Stimulated activated CD8-positive, alpha-beta memory T cell treated with anti-CD3 and anti-CD28 coated beads, Interleukin-7, amount 100 ng/mL, for 1 hour (primary cell): ENCODE measurements around the gene GANAB.
A peak's percentile ranks its signal among the peaks of the same experiment; 100 is the strongest.
"Not testable (repeated sequence)": the region's sequence is repeated elsewhere in the genome, so short reads cannot be mapped to it uniquely, and the experiment has no call there.

Experiments used
- DNase-seq, 2 donors: peaks; one replicate each; pipeline ENCODE4 v3.0.0-alpha.2; 2020; ENCODE audit warnings: low read depth in 2 of 2

The GANAB gene

DNA sequence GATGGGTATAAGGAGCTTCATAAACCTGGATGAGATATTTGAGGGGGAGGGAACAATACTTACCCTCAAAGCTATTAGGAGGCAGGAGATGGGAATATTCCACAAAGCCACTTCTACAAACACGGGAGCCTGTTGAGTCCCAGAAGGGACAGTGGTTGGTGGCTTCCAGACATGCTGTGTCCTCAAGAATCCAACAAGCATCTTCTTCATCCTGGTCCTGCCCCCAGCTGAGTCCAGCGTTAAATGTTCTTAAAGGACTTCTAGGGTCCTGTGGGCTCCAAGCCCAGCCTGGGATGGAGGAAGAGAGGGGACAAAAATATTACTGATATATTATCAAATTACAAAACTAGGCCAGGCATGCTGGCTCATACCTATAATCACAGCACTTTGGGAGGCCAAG is 21.0 kb upstream of the GANAB start:
- no peak for DNase-seq

DNA sequence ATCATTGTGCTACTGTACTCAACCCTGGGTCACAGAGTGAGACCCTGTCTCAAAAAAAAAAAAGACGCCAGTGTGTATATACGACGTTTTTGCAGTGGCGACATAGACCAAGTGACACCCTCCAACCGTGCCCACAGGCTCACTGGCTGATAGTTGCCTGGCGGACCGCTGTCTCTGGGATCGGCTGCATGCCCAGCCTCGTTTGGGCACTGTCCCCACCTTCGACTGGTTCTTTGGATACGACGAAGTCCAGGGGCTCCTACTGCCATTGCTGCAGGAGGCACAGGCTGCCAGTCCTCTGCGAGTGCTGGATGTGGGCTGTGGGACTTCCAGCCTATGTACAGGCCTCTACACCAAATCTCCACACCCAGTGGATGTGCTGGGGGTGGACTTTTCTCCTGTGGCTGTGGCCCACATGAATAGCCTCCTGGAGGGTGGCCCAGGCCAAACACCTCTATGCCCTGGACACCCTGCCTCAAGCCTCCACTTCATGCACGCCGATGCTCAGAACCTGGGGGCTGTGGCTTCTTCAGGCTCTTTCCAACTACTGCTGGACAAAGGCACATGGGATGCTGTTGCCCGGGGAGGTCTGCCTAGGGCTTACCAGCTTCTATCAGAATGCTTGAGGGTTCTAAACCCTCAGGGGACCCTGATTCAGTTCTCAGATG is 20.0 kb upstream of the GANAB start:
- no peak for DNase-seq

DNA sequence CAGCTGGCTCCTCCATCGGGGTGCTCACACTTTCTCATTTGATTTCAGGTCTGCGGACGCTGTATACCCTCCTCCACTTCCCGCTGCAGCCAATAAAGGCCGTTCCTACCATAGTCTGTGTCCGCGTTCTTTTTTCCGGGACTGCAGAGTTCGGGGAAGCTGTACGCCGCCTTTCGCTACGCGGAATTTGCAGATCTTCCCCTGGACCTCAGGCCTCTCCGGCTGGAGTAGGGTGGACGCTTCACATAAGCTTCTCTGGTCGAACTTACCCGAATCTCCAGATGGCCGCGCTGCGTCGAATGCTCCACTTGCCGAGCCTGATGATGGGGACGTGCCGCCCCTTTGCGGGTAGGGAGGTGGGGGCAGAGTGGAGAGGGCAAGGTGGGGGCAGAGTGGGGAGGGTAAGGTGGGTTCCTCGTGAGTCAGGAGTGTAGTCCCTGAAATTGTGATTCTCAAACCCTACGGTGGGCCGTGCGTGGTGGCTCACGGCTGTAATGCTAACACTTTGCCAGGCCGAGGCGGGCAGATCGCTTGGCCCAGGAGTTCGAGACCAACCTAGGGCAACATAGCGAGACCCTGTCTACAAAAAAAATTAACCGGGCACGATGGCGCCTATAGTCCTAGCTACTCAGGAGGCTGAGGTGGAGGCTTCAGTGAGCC is 19.3 kb upstream of the GANAB start:
- DNase-seq = peak in 1 of 2 donors; percentile 43

GRCh38 chr11:62665075-62665598 is 18.7 kb upstream of the GANAB start, which contains the start of the genes C11orf98 and CSKMT:
C11orf98 (minus strand) TSS chr11:62665210; CDS start chr11:62665169, 41 bp downstream.
CSKMT (plus strand) TSS chr11:62665312; CDS start chr11:62665880, 568 bp downstream.
- peak; percentile 89 to 94 for DNase-seq

GRCh38 chr11:62664405-62665074 is 18.1 kb upstream of the GANAB start:
- DNase-seq = peak in 1 of 2 donors; percentile 23

DNA sequence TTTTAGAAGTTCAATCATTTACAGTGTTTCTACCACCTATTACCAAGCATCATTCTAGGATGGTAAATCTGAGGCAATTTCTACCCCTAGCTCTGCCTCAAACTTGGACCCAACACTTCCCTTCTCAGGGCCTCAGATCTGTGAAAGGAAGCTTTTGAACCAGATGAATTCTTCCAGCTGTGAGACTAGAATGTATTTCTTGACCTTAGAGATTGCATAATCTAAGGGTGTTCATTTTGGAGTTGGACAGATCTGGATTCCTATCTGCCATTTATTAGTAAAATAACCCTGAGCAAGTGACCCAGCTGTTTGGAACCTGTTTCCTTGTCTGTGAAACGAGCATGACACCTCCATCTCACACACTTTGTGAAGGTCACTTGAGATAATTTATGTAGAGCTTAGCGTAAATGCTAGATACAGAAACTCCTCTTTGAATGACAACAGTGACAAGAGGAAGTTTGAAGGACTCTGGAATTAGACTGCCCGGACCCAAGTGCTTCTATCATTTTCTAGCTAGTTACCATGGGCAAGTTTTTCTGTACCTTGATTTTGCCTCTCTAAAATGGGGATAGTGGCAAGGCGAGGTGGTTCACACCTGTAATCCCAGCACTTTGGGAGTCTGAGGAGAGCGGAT is 10.5 kb upstream of the GANAB start:
- no peak for DNase-seq

DNA sequence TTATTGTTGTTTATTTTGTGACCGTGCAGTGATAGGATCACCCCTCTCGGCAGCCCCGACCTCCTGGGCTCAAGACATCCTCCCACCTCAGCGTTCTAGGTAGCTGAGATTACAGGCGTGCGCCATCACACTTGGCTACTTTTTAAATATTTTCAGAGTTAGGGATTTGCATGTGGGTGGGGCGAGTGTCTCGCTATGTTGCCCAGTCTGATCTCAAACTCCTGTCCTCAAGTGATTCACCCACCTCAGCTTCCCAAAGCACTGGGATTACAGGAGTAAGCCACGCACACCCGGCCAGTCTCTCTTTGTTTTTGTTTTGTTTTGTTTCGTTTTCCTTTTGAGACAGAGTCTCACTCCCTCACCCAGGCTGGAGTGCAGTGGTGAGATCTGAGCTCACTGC is 7.9 kb upstream of the GANAB start:
- no peak for DNase-seq

DNA sequence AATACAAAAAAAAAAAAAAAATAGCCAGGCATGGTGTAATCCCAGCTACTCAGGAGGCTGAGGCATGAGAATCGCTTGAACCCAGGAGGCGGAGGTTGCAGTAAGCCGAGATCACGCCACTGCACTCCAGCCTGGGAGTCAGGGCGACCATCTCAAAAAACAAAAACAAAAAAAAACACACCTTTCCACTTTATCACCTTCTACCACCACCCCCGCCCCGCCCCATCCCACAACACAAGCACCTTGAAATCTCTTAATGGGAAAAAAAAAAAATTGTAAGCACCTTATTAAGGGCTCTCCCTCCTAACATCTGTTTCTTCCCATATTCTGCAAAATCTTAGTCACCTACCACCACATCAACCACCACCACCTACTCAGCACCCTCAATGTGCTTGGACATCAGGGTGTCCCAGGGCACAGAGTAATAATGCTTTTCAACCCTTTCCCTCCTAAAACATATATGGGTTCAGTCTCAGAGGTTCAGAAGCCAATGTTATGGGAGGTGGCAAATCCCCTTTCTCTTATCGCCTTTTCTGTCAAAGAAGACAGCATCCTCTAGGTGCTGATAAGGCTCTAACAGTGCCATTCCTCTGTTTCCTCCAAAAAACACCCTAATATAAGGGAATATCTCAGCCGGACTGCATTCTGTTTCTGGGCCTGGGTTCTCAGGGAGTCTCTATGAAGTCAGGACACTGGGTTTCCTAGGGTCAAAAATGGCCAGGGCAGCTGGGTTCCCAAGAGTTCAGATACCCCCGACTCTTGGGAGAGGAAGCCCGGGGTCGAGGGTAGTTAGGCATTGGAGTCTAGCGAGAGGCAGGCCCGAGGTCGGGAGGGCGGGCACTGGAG is 6.0 kb upstream of the GANAB start:
- DNase-seq = no peak

DNA sequence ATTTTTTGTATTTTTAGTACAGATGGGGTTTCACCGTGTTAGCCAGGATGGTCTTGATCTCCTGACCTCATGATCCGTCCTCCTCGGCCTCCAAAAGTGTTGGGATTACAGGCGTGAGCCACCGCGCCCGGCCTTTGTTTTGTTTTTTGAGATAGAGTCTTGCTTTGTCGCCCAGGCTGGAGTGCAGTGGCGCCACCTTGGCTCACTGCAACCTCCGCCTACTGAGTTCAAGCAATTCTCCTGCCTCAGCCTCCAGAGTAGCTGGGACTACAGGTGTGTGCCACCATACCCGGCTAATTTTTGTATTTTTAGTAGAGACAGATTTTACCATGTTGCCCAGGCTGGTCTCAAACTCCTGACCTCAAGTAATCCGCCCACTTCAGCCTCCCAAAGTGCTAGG is 3.9 kb upstream of the GANAB start:
- not testable (repeated sequence) for DNase-seq

GRCh38 chr11:62649486-62649885 is 3.1 kb upstream of the GANAB start:
- DNase-seq = no peak

DNA sequence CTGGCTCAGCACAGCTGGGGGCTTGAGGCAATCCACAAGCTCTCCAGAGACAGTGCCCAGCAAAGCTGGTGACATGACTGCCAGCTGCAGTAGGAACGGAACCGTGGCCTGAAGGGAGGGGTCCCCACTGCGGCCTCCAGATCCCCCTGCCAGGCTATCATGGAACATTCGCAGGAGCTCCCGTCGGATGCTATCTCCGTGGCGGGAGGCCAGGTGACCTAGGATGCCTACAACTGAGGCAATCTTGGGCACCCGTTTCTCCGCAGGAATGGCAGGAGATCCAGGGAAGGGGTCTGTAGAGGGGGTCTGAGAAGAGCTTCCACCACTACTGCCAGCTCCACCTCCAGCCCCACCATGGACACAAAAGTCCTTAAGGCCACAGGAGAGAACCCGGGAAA is 2.6 kb upstream of the GANAB start:
- no peak for DNase-seq

DNA sequence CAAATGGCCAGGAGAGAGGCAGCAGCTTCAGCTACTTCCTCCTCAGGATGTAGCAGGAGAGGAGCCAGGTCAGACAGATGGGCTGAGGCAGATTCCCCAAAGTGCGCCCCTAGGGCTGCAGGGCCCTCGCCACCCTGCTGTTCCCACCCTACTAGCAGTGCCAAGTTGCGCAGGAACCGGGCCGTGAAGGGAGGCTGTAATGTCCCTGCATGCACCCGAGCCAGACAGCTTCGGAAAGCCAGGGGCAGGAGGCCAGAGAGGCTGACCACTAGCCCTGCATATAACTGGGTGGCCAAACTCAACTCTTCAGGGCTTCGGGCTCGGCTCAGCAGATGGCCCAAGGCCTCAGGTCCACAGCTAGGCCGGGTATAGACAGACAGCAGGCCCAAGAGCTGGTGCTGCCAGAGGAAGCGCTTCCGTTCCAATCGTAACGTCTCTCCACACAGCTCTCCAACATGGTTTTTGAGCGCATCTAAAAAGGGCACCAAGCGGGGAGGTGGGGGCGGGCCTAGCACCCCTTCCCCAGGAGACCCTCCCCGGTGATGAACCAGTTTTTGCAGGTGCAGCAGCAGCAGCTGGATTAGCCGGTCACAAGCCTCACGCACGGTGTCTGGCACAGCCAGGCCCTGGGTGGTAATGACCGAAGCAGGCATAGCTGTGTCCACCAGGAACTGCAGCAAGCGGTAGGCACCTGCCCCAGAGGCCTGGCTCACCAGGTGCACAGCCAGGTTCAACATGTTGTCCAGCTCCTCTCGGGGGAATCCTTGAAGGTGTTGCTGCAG is 2.0 kb upstream of the GANAB start:
- no peak for DNase-seq

DNA sequence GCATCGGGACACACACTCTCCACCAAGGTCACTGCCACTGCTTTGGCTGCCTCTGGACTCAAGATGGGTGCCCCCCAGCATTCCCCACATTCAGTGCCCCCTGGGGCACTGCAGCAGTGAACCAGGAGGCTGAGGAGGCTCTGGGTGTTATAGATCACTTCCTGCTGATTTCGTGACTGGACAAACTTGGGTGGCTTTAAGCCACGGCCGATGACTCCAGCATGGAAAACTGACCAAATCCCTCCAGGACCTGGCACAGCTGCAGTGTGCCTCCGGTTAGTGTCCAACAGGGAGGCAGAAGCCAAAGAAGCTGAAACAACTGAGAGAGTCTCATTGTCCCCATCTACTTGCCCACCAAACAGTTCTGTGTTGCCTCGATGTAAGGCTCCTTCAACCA is 1.2 kb upstream of the GANAB start:
- no peak for DNase-seq

DNA sequence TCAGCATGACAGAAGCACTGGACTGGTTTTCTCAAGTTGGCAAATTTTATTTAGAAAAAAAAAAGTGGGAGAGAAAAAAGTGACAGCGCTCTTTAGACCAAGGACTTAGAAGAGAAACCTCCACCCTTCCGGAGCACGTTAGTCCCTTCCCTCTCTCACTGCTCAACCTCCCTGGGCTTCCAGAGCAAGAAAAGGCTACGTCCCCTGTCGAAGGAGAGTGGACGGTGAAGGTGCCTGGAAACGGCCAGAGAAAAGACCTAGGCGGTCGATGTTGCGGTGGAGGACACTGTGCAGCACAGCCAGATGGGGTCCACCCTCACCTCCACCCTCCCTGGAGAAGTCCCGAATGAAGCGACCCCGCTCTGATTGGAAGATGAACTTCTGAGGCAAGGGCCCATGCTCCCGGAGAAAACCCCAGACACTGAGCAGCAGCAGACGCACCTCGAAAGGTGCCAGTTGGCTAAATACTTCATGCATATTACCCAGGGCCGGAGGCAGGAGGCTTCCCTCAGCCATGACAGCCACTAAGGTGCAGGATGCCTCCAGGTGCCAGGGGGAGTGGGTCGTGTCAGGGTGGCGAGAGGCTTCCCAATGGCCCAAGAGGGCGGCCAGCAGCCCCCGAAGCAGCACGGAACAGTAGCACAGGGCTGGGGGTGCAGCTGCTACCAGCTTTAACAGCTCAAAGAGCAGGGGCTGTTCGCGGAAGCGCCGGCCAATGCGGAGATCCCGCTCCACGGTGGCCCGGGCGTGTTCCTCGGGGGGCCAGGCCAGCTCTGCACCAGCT is 604 bp upstream of the GANAB start:
- DNase-seq = no peak

DNA sequence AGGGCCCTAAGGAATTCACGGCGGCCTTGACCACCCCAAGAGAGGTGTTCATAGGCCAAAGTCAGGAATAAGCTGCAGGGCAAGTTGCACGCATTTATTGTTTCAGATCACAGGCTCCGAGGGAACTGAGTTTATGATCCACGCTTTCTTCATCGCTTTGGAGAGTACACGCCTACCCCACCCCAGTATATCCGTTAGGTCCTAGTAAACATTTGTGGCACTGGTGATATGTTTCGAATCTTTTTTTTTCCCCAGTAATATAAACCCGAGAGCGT is 805 bp downstream of the GANAB start:
- DNase-seq = no peak

GRCh38 chr11:62644220-62644619 is 2.2 kb downstream of the GANAB start:
- DNase-seq = no peak

GRCh38 chr11:62632492-62632891 is 13.9 kb downstream of the GANAB start:
- DNase-seq = no peak

DNA sequence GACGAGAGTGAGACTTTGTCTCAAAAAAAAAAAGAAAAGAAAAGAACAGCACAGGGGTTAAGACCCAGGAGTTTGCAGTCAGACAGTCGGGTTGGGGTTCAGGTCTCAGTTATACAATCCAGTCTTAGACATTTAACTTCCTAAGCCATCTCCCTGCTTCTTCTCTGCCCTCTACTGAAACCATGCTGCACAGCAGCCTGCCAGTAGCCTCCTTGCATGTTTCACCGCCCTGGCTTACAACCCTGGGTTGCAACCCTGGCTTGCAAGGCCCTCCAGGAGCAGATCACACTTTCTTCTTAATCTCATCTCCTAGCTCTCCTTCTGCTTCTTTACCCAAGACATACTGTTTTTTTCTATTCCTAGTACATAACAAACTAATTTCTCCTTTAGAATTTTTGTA is 18.7 kb downstream of the GANAB start:
- no peak for DNase-seq

DNA sequence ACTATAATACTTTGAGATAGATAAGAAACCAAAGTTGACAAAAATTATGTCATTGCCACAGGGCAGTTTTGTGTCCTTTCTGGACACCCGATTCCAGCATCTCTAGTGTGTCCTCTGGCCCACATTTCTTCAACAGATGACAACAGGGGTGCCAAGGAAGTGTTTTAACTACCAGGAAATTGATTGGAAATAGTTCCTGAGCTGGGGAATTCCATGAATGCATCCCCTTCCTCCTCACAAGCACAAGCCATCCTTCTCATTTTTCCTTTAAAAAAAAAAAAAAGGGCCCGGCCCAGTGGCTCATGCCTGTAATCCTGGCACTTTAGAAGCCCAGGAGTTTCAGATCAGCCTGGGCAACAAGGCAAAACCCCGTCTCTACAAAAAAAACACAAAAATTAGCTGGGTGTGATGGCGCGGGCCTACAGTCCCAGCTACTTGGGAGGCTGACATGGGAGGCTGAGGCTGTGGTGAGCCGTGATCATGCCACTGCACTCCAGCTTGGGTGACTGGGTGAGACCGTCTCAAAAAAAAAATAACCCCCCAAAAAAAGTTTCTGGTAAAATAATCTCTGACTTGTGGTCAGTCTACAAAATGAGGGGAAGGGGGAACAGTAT is 23.8 kb downstream of the GANAB start:
- DNase-seq = no peak
